ENCODE results near the gene VPS35.
A peak's percentile ranks its signal among the peaks of the same experiment; 100 is the strongest.
"Not testable (repeated sequence)": the region's sequence is repeated elsewhere in the genome, so short reads cannot be mapped to it uniquely, and the experiment has no call there.

Gene VPS35

DNA sequence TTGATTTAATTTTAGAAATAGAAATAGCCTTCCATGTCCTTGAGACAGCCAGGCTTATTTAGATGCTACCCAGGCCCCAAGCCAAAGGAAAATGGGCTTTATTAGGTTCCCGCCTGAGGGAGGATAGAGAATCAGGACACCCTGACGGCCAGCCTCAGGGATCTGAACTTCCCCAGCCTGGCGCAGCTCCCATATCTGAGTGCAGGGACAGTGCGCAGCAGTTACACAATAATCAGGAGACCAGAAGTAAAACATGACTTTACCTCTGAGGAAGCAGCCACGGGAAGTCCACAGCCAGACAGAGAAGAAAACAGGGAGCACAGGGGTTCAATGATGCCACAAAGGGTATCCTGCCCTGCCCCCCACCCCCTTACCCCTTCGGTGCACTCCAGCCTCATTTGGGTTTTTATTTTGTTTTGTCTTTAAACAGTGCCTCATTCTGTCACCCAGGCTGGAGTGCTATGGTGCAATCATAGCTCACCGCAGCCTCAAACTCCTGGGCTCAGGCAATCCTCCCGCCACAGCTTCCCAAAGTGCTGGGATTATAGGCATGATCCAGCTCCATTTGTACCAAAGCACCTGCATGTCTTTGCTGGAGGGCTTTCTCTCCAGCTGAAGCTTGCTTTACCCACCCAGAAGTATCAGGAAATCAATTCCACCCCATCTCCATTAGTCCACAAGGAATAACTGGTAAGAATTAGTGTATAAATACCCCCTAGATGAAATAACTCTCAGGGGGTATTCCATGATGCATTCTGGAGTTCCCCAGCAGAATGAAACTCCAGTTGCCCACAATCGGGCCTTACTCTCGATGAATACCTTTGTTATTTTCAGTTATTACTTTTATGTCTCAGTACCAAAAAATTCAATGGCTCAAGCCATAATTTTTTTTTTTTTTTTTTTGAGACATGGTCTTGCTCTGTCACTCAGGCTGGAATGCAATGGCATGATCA is 22.4 kb upstream of the VPS35 start:
- DNase-seq: no peak

DNA sequence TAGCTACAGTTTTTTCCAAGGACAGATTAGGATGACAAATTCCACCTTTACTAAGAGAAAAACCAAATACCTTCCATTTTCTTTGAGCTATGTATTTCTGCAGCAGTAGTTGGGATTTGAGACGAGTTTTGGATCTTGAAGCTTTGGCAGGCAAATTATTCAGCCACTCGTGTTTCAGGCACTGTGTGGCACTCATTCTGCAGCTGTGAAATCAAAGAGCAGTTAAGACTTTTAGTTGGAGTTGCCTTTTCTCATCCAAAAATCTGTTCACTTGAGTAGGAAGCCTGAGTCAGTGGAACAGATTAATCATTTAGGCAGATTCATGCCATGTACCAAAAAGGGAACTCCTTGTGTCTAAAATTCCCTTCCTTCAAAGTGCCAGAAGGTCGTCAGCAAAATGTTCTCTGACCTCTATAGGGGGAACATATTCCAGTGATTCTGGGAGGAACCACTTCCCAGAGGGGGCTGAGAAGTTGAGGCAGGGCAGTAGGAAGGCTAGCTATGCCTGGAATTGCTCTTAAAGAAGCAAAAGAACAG is 20.6 kb upstream of the VPS35 start:
- DNase-seq: no peak

DNA sequence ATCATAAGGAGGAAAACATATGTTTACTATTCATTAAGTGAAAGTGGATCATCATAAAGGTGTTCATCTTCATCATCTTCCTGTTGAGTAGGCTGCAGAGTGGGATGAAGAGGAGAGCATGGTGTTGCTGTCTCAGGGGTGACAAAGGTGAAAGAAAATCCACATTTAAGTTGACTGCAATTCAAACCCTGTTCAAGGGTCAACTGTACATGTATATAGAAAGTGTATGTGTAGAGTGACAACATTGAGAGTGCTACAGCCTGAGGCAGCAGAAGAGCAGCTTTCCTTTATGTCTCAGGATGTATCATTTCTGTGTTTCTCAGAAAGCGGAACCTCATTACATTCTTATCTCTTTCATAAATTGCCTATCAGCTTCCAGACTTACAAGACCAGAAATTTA is 17.7 kb upstream of the VPS35 start:
- no peak for DNase-seq

DNA sequence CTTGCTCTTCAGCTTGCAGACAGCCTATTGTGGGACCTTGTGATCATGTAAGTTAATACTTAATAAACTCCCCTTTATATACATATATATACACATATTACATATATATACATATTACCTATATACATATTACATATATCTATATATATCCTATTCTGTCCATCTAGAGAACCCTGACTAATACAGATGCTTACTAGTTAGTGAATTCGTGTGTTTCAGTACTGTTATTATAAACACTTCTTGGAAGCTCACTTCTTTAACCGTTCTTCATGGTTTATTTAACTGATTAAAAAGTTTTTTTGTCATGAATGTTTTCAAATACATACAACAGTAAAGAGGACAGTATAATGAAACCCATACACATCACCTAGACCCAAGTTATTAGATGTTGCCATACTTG is 13.1 kb upstream of the VPS35 start:
- DNase-seq: no peak

DNA sequence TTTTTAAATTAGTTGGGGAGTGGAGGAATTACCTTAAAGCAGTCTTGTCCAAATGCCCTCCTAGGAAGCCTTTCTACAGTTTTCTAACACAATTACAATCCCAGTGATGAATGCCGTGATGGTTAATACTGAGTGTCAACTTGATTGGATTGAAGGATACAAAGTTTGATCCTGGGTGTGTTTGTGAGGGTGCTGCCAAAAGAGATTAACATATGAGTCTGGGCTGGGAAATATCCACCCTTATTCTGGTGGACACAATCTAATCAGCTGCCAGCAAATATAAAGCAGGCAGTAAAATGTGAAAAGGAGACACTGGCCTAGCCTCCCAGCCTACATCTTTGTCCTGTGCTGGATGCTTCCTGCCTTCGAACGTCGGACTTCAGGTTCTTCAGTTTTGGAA is 12.6 kb upstream of the VPS35 start:
- no peak for DNase-seq

DNA sequence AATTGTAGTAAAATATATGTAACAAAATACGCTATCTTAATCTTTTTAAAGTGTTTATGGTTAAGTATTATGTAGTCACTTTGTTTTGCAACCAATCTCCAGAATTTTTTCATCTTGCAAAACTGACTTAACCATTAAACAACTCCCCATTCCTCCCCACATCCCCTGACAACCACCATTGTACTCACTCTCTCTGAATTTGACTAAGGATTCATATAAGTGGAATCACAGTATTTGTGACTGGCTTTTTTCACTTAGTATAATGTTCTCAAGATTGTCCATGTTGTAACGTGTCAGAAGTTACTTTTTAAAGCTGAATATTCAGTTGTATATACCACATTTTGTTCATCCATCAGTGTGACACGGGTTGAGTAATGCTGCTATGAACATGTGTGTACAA is 11.1 kb upstream of the VPS35 start:
- no peak for DNase-seq

- no peak for DNase-seq
Observed at GRCh38 chr16:46696957-46697356, 8.0 kb upstream of the VPS35 start.

GRCh38 chr16:46695937-46696336 is 7.0 kb upstream of the VPS35 start:
- no peak for DNase-seq

- no peak for DNase-seq
Observed at GRCh38 chr16:46693598-46693997, 4.6 kb upstream of the VPS35 start.

GRCh38 chr16:46691726-46692125 is 2.7 kb upstream of the VPS35 start:
- no peak for DNase-seq

DNA sequence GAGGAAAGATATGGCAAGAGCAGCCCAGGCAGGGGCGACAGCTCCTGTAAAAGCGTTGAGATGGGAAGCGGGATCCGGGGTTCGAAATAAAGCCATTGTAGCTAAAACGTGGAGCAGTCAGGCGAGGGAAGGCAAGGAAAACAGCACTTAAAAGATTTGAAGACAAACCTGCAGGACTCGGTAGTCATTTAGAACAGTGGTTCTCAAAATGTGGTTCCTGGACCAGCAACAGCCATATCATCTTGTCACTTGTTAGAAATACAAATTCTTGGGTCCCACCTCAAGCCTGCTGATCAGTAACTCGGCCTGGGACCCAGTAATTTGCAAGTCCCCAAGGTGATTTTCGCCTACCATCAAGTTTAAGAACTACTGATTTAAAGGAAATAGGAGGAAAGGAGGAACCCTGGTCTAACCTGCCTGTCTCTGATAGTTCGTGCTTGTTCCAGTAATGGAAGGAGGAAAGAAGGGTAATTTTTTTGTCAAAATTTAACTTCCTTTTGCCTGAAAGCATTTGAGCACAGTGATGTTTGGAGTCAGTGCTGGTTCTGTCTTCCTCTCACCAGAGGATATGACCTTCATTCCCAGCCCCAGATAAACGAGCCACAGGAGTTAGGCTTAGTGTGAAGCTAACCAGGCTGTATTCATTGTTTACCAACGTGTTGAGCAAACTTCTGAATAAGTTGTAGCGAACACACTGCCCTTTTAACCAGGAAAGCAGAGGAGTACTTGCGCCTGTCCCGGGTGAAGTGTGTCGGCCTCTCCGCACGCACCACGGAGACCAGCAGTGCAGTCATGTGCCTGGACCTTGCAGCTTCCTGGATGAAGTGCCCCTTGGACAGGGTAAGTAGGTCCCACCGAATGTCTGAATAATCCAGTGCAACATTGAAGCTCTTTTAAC is 1.6 kb upstream of the VPS35 start:
- DNase-seq: no peak

DNA sequence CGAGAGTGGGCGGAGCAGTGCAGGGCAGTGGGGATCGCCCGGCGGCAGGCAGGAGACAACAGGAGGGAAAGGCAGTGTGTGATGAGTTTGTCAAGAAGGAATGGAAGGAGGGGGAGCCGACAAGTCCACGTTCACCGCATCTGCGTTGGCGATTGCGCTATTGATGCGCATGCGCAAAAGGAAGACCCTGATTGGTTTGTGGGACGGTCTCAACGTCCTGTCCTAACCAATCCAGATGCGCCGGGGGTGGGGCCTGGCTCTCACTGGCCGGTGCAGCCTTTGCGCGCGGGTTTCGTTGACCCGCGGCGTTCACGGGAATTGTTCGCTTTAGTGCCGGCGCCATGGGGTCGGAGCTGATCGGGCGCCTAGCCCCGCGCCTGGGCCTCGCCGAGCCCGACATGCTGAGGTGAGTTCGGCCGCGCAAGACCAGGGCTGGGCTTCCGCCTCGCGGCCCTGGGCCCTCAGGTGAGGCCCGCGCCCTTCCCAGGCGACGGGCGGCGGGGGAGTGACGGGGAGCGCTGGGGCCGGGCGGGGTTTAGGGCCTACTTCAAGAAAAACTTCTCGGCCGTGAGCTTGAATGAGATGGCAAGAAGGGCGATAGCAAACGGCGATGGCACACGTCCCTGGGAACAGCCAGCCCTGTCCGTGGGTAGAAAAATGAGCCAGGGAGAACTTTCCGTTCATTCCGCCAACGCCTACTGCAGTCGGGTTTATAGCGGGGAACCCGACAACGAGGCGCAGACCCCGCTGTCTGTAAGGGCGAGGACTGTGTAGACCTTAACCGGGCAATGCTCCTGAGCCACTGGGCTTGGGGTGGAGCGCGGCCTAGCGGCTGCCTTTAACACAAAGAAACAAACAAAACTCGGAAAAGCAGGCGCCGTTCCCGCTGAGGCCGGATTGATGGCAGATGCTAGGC is 645 bp upstream of the VPS35 start, which contains the start of gene ORC6:
Gene ORC6 (plus strand): TSS at position 295 of the 916 bp plus-strand sequence. CDS start 47 bp downstream, at position 342.
- peak; percentile 95 to 96 for DNase-seq

GRCh38 chr16:46688101-46688653 is 801 bp downstream of the VPS35 start:
- DNase-seq: no peak

GRCh38 chr16:46687486-46687885 is 1.5 kb downstream of the VPS35 start:
- no peak for DNase-seq

- DNase-seq: no peak
Observed at GRCh38 chr16:46686815-46687473, 2.0 kb downstream of the VPS35 start.

DNA sequence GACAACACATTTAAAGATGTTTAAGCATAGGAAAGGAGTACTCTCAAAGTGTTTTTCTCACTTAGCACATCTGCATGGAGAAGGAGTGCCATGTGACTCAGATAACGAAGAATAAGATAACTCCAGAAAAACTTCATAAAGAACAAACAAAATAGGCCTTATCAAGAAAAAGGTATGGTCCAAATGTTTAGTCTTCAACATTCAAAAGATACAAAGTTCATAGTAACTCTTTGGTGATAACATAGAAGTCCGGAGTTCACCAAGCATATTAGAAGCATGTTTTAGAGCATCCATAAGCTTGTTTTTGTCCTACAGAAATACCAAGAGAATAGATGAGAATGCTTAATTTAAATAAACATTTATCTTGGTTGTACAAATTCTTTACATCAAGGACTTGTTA is 7.1 kb downstream of the VPS35 start:
- not testable (repeated sequence) for DNase-seq

DNA sequence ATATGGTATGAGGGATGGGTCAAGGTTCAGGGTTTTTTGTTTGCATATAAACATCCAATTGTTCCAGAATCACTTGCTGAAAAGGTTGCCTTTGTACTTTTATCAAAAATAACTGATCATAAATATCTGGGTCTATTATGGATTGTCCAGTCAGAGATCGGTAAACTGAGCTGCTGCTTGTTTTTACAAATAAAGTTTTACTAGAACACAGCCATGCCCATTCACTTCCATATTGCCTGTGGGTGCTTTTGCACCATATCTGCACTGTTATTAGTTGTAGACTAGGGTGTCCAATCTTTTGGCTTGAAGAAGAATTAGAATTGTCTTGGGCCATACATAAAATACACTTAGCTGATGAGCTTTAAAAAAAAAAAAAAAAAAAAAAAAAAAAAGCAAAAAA is 11.0 kb downstream of the VPS35 start:
- not testable (repeated sequence) for DNase-seq

GRCh38 chr16:46673320-46674013 is 15.5 kb downstream of the VPS35 start:
- DNase-seq: peak; percentile 22 to 27

- DNase-seq: no peak
Observed at GRCh38 chr16:46662123-46662522, 26.9 kb downstream of the VPS35 start.

GRCh38 chr16:46658925-46659324 is 30.1 kb downstream of the VPS35 start:
- DNase-seq: no peak

DNA sequence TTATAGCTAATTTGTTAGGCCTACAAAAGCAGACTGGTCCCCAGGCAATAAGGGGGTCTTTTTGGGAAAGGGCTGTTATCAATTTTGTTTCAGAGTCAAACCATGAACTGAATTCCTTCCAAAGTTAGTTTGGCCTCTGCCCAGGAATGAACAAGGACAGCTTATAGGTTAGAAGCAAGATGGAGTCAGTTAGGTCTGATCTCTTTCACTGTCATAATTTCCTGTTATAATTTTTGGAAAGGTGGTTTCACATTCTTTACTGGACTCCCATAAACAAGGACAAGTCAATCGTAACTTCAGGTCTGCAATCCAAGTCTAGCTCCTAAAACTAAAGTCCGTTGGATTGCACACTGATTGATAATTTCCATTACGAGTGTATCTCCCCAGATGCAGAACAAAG is 37.7 kb downstream of the VPS35 start:
- no peak for DNase-seq

All from stimulated activated CD4-positive, alpha-beta T cell treated with anti-CD3 and anti-CD28 coated beads, Interleukin-4, amount 100 ng/mL, for 4 hours (primary cell).